Type B pancreatic cell (in vitro differentiated cells): ENCODE measurements around the gene NSRP1. TPM values are rescaled to one million over a fixed set of nuclear protein-coding genes. Genes with fewer than 3 reads are reported as not detected.

Source experiments
- DNase-seq: peaks from one replicate; pipeline ENCODE4 v3.0.0; 2021; ENCODE audit warnings: mixed read lengths; ENCODE audit not compliant: unreplicated experiment; ENCODE audit errors: extremely low spot score
- H3K27ac Mint-ChIP-seq: 2 replicates; pipeline ENCODE4 v1.8.0; 2021; ENCODE audit warnings: mild to moderate bottlenecking, mixed read lengths
- H3K27me3 Mint-ChIP-seq: 2 replicates; pipeline ENCODE4 v1.8.0; 2021; ENCODE audit warnings: mixed read lengths
- H3K36me3 Mint-ChIP-seq: 2 replicates; pipeline ENCODE4 v1.8.0; 2021; ENCODE audit warnings: mixed read lengths
- H3K4me1 Mint-ChIP-seq: one replicate; pipeline ENCODE4 v1.8.0; 2021; ENCODE audit warnings: mixed read lengths; ENCODE audit not compliant: unreplicated experiment
- H3K4me3 Mint-ChIP-seq: 2 replicates; pipeline ENCODE4 v1.8.0; 2021; ENCODE audit warnings: mild to moderate bottlenecking, mixed read lengths
- H3K9me3 Mint-ChIP-seq: 2 replicates; pipeline ENCODE4 v1.8.0; 2021; ENCODE audit warnings: mixed read lengths
- long read RNA-seq: library from polyadenylated mRNA; unstranded; transcript quantifications from one replicate; pipeline ENCODE4 v2.0.0, GENCODE V29; 2020
- total RNA-seq: library from RNA; stranded (reverse); gene quantifications from 2 replicates; pipeline ENCODE4 v1.2.1, GENCODE V29; 2021; ENCODE audit warnings: low replicate concordance
- TF ChIP-seq, protein P1 (sequence below): fragments of 200-600 bp; sonication (generic); conservative IDR thresholded peaks from 2 replicates; pipeline ENCODE4 v1.5.0; 2021; ENCODE audit warnings: antibody characterized with exemption, mild to moderate bottlenecking

Gene NSRP1, protein sequence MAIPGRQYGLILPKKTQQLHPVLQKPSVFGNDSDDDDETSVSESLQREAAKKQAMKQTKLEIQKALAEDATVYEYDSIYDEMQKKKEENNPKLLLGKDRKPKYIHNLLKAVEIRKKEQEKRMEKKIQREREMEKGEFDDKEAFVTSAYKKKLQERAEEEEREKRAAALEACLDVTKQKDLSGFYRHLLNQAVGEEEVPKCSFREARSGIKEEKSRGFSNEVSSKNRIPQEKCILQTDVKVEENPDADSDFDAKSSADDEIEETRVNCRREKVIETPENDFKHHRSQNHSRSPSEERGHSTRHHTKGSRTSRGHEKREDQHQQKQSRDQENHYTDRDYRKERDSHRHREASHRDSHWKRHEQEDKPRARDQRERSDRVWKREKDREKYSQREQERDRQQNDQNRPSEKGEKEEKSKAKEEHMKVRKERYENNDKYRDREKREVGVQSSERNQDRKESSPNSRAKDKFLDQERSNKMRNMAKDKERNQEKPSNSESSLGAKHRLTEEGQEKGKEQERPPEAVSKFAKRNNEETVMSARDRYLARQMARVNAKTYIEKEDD
- 23.0 and 31.6 TPM in 2 replicates for total RNA-seq
- long read RNA-seq, transcript NSRP1-201 (7 exons, 2,541 nt), result major isoform, 5 of 15 reads
- long read RNA-seq, partial matches to known transcripts, result 5 of 15 reads
- long read RNA-seq, other reads (novel, unspliced or antisense), result 5 of 15 reads

DNA sequence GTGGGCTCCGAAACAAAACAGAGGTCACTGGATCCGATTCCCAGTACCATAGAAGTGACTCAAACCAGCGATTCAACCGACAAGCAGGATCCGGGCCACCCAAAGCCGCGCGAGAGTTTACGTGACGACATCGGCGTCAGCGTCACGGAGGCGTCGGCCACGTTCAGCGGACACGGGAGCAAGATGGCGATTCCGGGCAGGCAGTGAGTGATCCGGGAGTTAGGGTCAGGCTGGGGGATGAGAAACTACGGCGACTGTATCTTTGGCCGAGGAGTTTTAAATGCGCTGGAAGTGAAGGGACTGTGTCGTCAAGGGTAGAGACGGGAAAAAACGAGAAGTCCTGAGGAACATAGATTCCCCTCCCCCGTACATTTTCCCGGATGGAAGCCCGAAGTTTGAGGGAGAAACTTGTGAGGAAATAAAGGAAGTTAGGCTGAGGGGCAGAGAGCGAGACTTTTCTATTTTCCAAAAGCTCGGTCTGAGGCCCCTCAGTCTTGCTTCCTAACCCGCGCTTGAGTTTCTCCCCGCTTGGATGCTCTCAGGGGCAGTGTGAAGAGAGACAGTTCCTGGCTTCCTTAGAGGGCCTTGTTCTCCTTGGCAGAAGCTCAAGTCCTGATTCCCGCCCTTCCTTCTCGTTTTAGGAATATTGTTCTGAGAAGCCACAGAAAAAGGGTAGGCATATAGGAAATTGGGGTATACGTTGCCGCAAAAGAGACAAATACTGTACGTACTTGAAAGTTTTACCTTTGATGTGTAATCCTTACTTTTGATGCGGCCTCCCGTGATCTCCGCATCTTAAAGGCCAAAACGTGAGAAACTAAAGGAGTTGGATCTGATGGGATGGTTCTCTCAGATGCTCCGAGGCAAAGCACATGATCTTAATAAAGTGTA, at the start of gene NSRP1:
NSRP1 (plus strand) TSS at position 156 of the 891 bp plus-strand sequence; CDS start at position 184, 28 bp downstream.
- Mint-ChIP-seq H3K27me3 (no peaks in the 10 kb centered on the region), H3K9me3 (no peaks in the 10 kb centered on the region), H3K4me1 (peaks cover 24% of the 10 kb centered on the region), H3K36me3 (peaks cover 18% of the 10 kb centered on the region), H3K4me3 (peak within 1 kb of the TSS; percentile 99), H3K27ac (peak within 1 kb of the TSS; percentile 98)
- DNase-seq, result peak; percentile 94
- TF ChIP-seq, protein P1, sequence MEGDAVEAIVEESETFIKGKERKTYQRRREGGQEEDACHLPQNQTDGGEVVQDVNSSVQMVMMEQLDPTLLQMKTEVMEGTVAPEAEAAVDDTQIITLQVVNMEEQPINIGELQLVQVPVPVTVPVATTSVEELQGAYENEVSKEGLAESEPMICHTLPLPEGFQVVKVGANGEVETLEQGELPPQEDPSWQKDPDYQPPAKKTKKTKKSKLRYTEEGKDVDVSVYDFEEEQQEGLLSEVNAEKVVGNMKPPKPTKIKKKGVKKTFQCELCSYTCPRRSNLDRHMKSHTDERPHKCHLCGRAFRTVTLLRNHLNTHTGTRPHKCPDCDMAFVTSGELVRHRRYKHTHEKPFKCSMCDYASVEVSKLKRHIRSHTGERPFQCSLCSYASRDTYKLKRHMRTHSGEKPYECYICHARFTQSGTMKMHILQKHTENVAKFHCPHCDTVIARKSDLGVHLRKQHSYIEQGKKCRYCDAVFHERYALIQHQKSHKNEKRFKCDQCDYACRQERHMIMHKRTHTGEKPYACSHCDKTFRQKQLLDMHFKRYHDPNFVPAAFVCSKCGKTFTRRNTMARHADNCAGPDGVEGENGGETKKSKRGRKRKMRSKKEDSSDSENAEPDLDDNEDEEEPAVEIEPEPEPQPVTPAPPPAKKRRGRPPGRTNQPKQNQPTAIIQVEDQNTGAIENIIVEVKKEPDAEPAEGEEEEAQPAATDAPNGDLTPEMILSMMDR, result no peak

DNA sequence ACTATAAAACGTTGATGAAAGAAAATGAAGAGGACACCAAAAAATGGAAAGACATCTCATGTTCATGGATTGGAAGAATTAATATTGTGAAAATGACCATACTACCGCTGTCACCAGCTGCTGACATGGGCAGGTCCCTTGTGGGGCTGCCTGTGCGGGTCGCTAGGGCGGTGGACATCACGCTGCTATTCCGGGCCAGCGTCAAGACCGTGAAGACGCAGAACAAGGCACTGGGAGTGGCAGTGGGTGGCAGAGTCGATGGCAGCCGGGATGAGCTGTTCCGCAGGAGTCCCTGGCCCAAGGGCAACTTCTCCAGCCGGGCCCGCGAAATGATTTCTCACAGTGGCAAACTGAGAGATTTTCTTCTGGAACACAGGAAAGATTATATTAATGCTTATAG, 48.2 kb upstream of the NSRP1 start:
- Mint-ChIP-seq H3K9me3 (peaks cover 16% of the 10 kb centered on the region), H3K27ac (no peak overlapping the region), H3K36me3 (no peaks in the 10 kb centered on the region), H3K4me3 (no peak overlapping the region), H3K27me3 (peaks cover 10% of the 10 kb centered on the region), H3K4me1 (no peaks in the 10 kb centered on the region)
- DNase-seq, result no peak
- TF ChIP-seq, protein P1, result no peak

DNA sequence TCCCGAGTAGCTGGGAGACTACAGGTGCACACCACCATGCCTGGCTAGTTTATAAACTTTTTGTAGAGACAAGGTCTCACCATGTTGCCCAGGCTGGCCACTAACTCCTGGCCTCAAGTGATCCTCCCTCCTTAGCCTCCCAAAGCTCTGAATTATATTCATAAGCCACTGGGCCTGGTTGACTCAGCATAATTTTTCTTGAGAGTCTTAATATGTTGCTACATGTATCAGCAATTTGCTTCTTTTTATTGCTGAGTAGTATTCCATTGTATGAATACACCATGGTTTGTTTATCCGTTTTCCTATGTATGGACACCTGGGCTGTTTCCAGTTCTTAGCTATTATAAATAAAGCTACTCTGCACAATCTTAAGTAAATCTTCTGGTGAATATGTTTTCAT, 42.4 kb upstream of the NSRP1 start:
- Mint-ChIP-seq H3K4me1 (no peaks in the 10 kb centered on the region), H3K4me3 (no peak overlapping the region), H3K27ac (no peak overlapping the region), H3K36me3 (no peaks in the 10 kb centered on the region), H3K9me3 (no peaks in the 10 kb centered on the region), H3K27me3 (peaks cover 38% of the 10 kb centered on the region)
- no peak for DNase-seq
- TF ChIP-seq, protein P1, result no peak

DNA sequence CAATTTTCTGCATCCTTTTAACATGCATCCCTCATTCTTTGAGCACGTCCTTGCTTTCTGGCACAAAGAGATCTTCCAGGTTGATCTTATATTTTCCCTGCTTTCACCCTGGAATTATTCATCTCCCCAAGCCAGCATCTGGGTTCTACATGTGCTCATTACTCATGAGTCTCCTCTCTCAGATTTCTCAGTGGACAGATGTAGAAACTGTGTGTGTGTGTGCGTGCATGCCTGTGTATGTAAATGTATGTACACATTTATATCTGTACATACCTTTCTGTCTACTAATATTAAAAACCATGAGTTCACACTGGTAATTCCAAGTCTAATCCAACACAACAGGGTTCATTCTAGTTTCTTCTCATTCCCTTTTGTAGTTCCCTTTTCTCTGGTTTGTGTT, 41.9 kb upstream of the NSRP1 start:
- Mint-ChIP-seq H3K4me3 (no peak overlapping the region), H3K27me3 (peaks cover 43% of the 10 kb centered on the region), H3K9me3 (no peaks in the 10 kb centered on the region), H3K36me3 (no peaks in the 10 kb centered on the region), H3K27ac (no peak overlapping the region), H3K4me1 (no peaks in the 10 kb centered on the region)
- no peak for DNase-seq
- TF ChIP-seq, protein P1, result no peak

GRCh38 chr17:30082773-30083172, 33.8 kb upstream of the NSRP1 start:
- Mint-ChIP-seq H3K4me3 (no peak overlapping the region), H3K27ac (no peak overlapping the region), H3K9me3 (no peaks in the 10 kb centered on the region), H3K4me1 (no peaks in the 10 kb centered on the region), H3K27me3 (peaks cover 32% of the 10 kb centered on the region), H3K36me3 (no peaks in the 10 kb centered on the region)
- TF ChIP-seq, protein P1, result no peak
- no peak for DNase-seq
